Epidermal melanocyte (primary cell): ENCODE data around the gene BFSP2.
A peak's percentile ranks its signal among the peaks of the same experiment; 100 is the strongest.

Experiments
- DNase-seq: peaks from one replicate; pipeline ENCODE4 v3.0.0; 2011; ENCODE audit warnings: low spot score; ENCODE audit not compliant: insufficient read length

BFSP2 gene, protein sequence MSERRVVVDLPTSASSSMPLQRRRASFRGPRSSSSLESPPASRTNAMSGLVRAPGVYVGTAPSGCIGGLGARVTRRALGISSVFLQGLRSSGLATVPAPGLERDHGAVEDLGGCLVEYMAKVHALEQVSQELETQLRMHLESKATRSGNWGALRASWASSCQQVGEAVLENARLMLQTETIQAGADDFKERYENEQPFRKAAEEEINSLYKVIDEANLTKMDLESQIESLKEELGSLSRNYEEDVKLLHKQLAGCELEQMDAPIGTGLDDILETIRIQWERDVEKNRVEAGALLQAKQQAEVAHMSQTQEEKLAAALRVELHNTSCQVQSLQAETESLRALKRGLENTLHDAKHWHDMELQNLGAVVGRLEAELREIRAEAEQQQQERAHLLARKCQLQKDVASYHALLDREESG

GRCh38 chr3:133400006-133400515 is at the start of gene BFSP2:
TSS of gene BFSP2 (plus strand) at chr3:133400056. CDS start at chr3:133400084, 28 bp downstream.
- DNase-seq = no peak

DNA sequence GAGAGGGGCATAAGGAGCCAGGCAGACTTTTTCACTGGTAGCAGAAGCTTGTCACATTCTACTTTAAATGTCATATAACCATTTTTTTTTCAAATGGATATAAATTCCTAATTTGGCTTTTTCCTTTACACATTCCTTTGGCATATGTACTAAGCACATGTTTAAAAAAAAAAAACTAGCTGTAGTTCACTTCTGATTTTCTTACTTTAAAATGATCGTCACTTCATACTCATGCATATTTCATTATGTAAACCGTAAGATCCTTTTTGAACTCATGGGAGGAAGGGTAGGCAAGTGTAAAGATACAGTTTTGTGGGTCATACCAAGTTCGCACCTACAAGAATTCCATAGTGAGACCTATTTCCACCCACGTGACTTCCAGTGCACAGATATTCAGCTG is 45.1 kb upstream of the BFSP2 start:
- no peak for DNase-seq

DNA sequence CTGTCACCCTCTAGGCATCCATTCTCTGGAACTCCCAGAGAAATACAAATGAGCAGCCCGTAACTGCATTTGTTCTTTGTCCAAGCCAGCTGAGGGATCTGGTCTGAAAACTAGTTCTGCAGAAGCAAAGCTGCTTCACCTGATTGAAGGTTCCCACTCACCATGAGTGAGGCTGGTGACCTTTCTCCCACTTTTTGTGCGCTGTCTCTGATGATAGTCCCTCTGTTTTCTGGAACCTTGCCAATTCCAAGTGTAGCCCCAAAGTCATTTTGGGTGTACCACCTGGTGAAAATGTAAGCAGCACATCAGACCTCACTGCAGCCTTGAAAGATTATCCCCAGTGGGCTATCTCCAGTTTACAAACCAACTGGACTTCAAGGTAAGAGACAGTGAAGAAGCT is 39.4 kb upstream of the BFSP2 start:
- no peak for DNase-seq

GRCh38 chr3:133361011-133361410 is 38.8 kb upstream of the BFSP2 start:
- no peak for DNase-seq

GRCh38 chr3:133361435-133361834 is 38.4 kb upstream of the BFSP2 start:
- DNase-seq = no peak

- DNase-seq = no peak
Measured at GRCh38 chr3:133362539-133362938, 37.3 kb upstream of the BFSP2 start.

GRCh38 chr3:133364704-133365103 is 35.2 kb upstream of the BFSP2 start:
- no peak for DNase-seq

- no peak for DNase-seq
Measured at GRCh38 chr3:133366921-133367320, 32.9 kb upstream of the BFSP2 start.

DNA sequence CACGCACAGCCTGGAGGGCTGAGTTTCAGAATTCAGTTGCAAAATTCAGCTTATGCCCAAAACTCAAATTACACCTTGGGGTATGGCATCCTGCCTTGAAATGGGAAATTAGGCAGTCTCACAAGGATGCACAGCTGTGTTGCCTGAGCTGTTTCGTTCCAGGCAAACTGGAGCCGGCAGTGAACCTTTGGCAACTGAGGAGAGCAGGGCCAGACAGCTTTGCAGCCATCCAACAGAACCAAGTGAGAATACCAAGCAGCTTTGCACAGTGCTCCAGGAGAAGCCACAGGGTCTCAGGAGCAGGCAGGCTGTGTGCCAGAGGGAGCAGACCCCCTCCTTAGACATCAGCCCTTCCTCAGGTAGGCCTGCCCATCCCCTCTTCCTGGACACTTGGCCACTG is 32.5 kb upstream of the BFSP2 start:
- no peak for DNase-seq

DNA sequence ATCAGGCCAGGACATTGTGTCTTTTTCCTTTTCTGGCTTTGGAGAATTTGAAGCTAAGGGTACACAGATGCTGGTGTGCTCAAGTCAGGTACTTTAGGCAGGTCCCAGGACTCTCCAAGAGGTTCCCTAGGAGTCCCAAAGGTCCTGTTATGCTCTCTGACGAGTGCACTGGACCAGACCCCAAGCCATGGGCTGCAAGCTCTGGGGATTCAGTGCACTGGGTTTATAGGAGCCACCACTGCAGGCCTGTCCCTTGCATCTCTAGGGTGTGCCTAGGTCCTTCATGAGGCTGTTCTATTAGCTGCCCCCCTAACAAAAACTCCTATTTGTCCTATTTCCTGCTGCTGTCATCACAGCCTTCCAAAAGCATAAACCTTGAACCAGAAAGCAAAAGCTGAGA is 31.9 kb upstream of the BFSP2 start:
- DNase-seq = no peak

GRCh38 chr3:133368371-133369067 is 31.3 kb upstream of the BFSP2 start:
- no peak for DNase-seq

DNA sequence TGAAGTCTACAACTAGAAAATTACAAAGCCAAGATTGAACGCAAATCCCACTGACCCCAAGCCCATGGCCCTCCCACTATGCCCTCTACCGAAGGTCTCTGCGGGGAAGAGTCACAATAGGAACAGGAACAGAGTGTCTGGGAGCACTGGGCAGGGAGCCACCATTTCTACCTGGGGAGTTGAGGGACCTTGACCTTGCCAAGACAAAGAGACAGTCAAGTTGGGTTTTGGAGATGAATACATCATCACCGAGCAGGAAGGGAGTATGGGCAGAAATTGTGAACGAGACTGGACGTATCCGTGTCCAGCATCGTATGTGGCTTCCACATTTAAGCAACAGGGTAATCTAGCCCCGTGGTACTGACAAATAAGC is 30.8 kb upstream of the BFSP2 start:
- DNase-seq = no peak

DNA sequence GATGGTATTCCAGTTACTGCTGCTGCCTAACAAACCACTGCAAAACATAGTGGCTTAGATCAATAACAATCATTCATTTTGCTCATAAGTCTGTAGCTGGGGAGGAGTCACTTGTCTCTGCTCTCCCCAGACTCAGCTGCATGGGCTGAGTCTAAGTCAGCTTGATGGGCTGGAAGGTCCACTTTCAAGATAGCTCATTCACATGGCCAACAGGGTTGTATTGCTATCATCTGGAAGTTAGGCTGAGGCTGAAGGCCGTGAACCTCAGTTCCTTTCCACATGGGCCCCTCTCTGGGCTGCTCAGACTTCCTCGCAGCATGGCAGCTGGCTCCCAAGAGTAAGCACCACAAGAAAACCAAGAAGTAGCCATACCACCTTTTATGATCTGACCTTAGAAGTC is 28.7 kb upstream of the BFSP2 start:
- no peak for DNase-seq

DNA sequence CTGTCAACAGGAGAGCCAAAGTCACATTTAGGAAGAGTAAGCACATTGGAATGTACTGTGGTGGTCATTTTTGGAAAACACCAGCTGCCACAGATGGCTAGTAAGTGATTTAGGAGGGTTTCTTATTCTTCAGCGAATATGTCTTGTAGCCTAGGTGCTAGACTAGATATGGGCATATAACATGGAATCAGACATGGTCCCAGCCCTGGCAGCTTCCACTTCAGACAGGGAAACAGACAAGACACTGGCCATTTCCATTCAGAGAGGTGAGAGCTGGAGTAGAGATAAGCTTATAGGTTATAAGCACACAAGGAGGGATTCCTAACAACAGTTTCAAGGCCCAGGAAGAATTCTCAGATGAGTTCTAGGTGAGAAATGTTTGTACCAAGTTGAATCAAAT is 28.2 kb upstream of the BFSP2 start:
- no peak for DNase-seq

- no peak for DNase-seq
Measured at GRCh38 chr3:133374708-133375402, 25.0 kb upstream of the BFSP2 start.

- DNase-seq = no peak
Measured at GRCh38 chr3:133375403-133375745, 24.5 kb upstream of the BFSP2 start.

DNA sequence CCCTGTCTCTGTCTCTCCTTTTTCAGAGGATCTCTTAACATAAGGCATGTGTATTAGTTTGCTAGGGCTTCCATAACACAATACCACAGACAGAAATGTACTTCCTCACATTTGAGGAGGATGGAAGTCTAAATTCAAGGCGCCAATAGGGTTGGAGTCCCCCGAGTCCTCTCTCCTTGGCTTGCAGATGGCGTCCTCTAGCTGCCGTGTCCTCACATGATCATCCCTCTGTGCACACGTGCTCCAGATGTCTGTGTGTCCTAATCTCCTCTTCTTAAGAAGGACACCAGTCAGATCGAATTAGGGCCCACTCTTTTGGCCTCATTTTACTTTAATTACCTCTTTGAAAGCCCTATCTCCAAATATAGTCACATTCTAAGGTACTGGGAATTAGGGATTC is 23.0 kb upstream of the BFSP2 start:
- DNase-seq = no peak

DNA sequence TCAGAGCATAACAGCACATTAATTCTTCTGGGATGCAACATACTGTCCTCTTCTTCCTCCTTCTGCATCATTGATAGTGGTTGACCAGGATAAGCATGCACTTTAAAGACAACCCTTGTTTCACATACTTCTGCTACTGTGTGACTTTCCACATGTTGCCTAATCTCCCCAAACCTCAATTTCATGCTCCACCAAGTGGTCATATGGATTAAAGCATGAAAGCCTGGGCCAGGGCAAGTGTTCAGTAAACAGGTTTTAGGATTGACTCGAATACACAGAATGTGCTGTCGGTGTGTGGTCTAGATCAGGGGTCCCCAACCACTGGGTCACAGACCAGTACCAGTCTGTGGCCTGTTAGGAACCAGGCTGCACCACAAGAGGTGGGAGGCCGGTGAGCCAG is 22.5 kb upstream of the BFSP2 start:
- DNase-seq = peak; percentile 41

DNA sequence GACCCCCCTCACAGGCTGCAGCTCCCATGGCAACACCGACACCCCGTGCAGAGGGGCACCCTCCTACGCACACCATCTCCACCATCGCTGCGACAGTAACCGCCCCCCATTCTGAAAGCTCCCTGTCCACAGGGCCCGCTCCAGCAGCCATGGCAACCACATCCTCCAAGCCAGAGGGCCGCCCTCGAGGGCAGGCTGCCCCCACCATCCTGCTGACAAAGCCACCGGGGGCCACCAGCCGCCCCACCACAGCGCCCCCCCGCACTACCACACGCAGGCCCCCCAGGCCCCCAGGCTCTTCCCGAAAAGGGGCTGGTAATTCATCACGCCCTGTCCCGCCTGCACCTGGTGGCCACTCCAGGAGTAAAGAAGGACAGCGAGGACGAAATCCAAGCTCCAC is 19.9 kb upstream of the BFSP2 start:
- no peak for DNase-seq

GRCh38 chr3:133380481-133381225 is 19.2 kb upstream of the BFSP2 start:
- no peak for DNase-seq

GRCh38 chr3:133381346-133382109 is 18.3 kb upstream of the BFSP2 start:
- DNase-seq = no peak
